GM10248 (cell line): ENCODE results near the gene PRIMA1.

ENCODE experiments used
- CTCF ChIA-PET: fragments of 300-600 bp; sonication (Branson Sonifier 250); formaldehyde crosslinking; extraction: SDS; loops from one replicate; lab custom pipeline; 2021; ENCODE audit warnings: antibody characterized with exemption; lab: Yijun Ruan, JAX
- POLR2A ChIA-PET: fragments of 350-650 bp; sonication (Branson Sonifier 250); formaldehyde crosslinking; extraction: SDS; loops from one replicate; lab custom pipeline; 2020; ENCODE audit warnings: antibody characterized with exemption; lab: Yijun Ruan, JAX
- DNase-seq: peaks from one replicate; pipeline ENCODE4 v3.0.0; 2012; ENCODE audit errors: extremely low spot score
- TF ChIP-seq, protein P1 (sequence below): IDR thresholded peaks from 2 replicates; pipeline ENCODE4 v1.5.1; 2012; ENCODE audit warnings: mild to moderate bottlenecking, low read depth; ENCODE audit errors: extremely low read depth, missing control alignments, control extremely low read depth

PRIMA1 gene

DNA sequence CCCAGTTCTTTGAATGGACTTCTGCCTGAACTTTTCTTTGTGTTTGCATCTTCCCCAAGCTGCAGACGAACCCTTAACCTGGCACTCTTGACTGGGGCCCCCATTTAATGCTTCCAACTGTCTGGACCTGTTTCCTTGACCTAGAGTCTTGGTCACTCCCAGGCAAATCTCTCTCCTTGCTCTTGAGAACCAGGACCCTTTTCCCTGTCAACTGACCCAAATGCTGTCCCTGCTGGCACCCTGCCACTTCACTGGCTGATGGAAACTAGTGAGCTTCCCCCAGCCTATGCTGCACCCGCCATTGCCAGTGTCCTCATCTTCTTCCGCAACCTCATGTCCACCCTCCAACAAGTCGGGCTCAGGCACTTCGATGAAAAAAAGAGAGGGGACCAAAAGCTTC, 79.5 kb downstream of the PRIMA1 start:
- ChIA-PET POLR2A (no interaction called here), CTCF (no interaction called here)
- DNase-seq: no peak
- TF ChIP-seq, protein P1, sequence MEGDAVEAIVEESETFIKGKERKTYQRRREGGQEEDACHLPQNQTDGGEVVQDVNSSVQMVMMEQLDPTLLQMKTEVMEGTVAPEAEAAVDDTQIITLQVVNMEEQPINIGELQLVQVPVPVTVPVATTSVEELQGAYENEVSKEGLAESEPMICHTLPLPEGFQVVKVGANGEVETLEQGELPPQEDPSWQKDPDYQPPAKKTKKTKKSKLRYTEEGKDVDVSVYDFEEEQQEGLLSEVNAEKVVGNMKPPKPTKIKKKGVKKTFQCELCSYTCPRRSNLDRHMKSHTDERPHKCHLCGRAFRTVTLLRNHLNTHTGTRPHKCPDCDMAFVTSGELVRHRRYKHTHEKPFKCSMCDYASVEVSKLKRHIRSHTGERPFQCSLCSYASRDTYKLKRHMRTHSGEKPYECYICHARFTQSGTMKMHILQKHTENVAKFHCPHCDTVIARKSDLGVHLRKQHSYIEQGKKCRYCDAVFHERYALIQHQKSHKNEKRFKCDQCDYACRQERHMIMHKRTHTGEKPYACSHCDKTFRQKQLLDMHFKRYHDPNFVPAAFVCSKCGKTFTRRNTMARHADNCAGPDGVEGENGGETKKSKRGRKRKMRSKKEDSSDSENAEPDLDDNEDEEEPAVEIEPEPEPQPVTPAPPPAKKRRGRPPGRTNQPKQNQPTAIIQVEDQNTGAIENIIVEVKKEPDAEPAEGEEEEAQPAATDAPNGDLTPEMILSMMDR: no peak

DNA sequence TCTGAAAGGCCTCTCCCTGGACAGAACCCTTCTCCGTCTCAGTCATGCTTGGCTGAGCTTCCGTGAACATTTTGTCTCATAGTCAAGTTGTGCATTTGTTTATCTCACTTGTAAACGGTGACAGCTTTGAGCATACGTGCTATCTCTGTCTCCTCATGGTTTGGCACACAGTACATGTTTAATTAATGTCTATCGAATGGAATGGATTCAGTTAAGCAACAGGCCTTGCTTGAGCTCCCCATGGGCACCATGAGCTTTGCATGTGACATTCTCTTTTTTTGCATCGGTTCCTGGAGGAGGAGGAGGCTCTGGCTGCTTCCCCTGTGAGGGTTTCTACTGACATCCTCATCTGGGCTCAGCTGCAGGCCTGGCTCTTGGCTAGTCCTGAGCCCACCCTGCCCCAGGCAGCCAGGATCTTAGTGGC, 80.0 kb downstream of the PRIMA1 start:
- ChIA-PET CTCF (no interaction called here), POLR2A (no interaction called here)
- DNase-seq: no peak
- TF ChIP-seq, protein P1: no peak

DNA sequence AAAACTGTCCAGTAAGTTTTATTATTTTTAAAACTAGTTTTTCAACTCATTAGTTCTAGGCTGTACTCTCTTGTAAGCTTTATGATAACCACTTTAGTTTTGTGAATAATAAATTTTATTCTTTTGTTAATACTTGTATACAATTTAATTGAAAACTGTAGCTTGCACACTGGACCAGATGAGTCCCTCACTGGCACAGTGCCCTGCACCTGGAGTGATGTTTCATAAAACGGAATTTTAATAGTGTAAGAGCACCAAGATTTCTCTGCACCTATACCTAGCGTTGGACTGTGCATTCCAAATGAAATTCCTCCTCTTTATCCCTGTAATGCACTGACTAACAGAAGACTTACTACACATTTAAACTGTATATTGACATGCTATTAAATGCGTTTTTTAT, 80.8 kb downstream of the PRIMA1 start:
- CTCF ChIA-PET: interaction anchor here (1.1 kb wide), 1 partner anchor 9 kb away, joined by 3 read pairs; no protein-coding TSS in a partner anchor

DNA sequence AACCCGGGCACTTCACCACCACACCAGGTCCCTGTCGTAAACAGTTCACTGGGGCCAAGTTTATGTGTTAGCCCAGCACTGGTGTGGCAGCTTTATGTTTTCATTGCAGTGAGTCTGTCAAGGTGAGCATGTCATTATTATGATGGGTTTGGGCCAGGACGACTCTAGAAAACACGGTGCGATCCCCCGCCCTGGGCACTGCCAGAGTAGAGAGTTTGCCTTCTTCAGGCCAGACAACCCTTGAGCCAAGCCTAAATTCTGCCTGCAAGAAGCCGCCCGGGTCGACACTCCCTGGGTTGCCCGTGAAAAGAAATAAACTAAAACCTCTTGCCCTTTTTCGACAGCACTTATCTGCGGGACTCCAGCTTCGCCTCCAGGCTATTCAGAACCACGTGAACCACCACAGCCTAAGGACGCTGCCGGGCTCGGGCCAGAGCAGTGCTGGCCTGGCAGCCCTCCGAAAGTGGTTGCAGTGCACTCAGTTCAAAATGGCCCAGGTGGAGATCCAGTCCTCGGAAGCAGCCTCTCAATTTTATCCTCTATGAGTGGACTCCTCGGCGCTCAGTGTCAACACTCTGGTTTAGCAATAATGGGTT, 81.8 kb downstream of the PRIMA1 start:
- ChIA-PET POLR2A (no interaction called here), CTCF (no interaction called here)
- no peak for DNase-seq
- TF ChIP-seq, protein P1: no peak

More for the DNA sequence above, 80.8 kb downstream of the PRIMA1 start:
- TF ChIP-seq, protein P1: no peak
- no peak for DNase-seq
- POLR2A ChIA-PET: no interaction called here

DNA sequence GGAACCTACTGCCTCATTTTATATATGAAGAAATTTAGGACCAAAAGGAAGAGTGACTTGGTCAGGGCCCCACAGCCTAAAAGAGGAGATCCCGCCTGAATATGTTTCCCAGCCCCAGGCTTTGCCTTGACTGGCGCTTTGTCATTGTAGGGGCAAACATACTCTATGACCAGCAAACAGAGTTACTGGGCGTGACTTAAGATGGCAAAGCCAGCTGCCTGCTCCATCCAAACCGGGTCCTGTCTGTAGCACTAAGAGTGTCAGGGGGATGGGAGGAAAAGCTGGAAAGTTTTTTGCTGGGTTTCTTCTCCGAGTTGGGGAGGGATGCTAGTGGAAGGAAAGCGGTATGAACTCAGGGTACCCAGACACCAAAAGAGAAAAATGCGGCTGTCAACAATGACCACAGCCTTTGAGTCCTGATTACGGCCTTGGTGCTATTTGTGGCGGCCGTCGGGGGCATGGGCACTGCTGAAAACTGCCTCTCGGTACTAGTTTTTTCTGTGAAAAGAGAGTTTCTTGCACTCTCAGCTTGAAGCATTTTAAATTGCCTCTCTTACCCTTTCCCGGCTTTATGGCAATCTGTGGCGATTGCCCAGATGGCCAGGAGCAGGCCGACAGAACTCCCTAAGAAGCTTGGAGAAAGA, 82.7 kb downstream of the PRIMA1 start:
- TF ChIP-seq, protein P1: no peak
- ChIA-PET CTCF (no interaction called here), POLR2A (no interaction called here)
- DNase-seq: no peak

DNA sequence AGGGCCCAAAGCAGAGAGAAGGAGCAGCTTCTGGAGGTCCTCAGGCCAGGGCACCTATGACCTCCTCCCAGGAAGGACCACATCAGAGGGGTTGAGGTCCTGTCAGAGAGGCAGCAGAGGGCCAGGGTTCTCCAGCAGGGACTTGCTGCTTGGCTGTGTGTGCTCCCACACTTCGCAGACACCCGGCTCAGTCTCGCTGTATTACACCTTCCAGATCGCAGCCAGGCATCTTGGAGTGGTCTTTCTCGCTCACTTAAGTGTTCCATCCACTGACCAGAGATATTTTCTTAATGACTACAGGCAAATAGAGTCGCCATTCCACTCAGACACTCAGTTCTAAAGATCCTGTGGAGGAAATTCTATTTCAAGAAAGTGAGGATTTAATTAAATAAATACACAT, 84.3 kb downstream of the PRIMA1 start:
- DNase-seq: no peak
- TF ChIP-seq, protein P1: no peak
- ChIA-PET POLR2A (no interaction called here), CTCF (no interaction called here)
